Spleen (tissue), 11 donors: ENCODE data around the gene SMG6. TPM values are rescaled to one million over a fixed set of nuclear protein-coding genes. Genes with fewer than 3 reads are reported as not detected.

Experiments
- DNase-seq: peaks from one replicate; pipeline ENCODE4 v3.0.0-alpha.2; 2020
- H3K27ac ChIP-seq, 8 donors: fragments of 200-600 bp; sonication (generic) in 7 of 8; 1 replicate in 4 of 8; 2 replicates in 4 of 8; pipeline versions ENCODE4 v1.5.0 to v1.8.0; 2016 to 2021; ENCODE audit warnings: inconsistent platforms in 4 of 8, mild to moderate bottlenecking in 4 of 8, moderate library complexity in 1 of 8
- H3K27me3 ChIP-seq, 7 donors: fragments of 200-600 bp; sonication (generic) in 6 of 7; replicated peaks in 1 of 7; 1 replicate in 4 of 7; 2 replicates in 3 of 7; pipeline versions ENCODE4 v1.5.0 to v1.8.0; 2016 to 2021; ENCODE audit warnings: inconsistent platforms in 3 of 7, mild to moderate bottlenecking in 1 of 7
- H3K36me3 ChIP-seq, 6 donors: fragments of 200-600 bp; sonication (generic) in 5 of 6; 1 replicate in 4 of 6; 2 replicates in 2 of 6; pipeline versions ENCODE4 v1.5.0 to v1.8.0; 2016 to 2021; ENCODE audit warnings: inconsistent platforms in 2 of 6
- H3K4me1 ChIP-seq, 6 donors: fragments of 200-600 bp; sonication (generic) in 5 of 6; 1 replicate in 3 of 6; 2 replicates in 3 of 6; pipeline versions ENCODE4 v1.5.0 to v1.8.0; 2016 to 2021; ENCODE audit warnings: inconsistent platforms in 3 of 6
- H3K4me3 ChIP-seq, 8 donors: fragments of 200-600 bp; sonication (generic) in 7 of 8; 1 replicate in 4 of 8; 2 replicates in 4 of 8; pipeline versions ENCODE4 v1.5.0 to v1.8.0; 2016 to 2021; ENCODE audit warnings: inconsistent platforms in 4 of 8, mild to moderate bottlenecking in 4 of 8, moderate library complexity in 2 of 8
- H3K9me3 ChIP-seq, 8 donors: fragments of 200-600 bp; sonication (generic) in 7 of 8; 1 replicate in 4 of 8; 2 replicates in 4 of 8; pipeline versions ENCODE4 v1.5.0 to v1.8.0; 2016 to 2021; ENCODE audit warnings: inconsistent platforms in 4 of 8
- CTCF ChIP-seq, 11 experiments: fragments of 200-600 bp in 7 of 11; fragments of 450-650 bp in 4 of 11; sonication (generic) in 4 of 11; IDR thresholded peaks in 8 of 11; conservative IDR thresholded peaks in 3 of 11; 1 replicate in 7 of 11; 2 replicates in 4 of 11; pipeline versions ENCODE4 v1.4.0 to v1.8.0; 2016 to 2021; ENCODE audit warnings: antibody characterized with exemption in 11 of 11, inconsistent platforms in 4 of 11, mild to moderate bottlenecking in 1 of 11
- POLR2A ChIP-seq, 3 donors: fragments of 450-650 bp; IDR thresholded peaks; one replicate each; pipeline ENCODE4 v1.5.1; 2017; ENCODE audit warnings: antibody characterized with exemption in 3 of 3, mild to moderate bottlenecking in 1 of 3
- POLR2AphosphoS5 ChIP-seq, 3 donors: sonication (generic); formaldehyde crosslinking; IDR thresholded peaks; one replicate each; pipeline ENCODE4 v1.5.1; 2017; ENCODE audit warnings: antibody characterized with exemption in 3 of 3
- WGBS, 5 donors: extraction: QIAGEN DNeasy Blood & Tissue Kit in 3 of 5; methylation state at CpG; one replicate each; pipeline versions ENCODE4 v1.1.5 to v1.1.7; 2013 to 2018; 5-methylcytosine and 5-hydroxymethylcytosine counted together
- intact Hi-C: fragments of 100-400 bp; cut with DNase I; formaldehyde crosslinking; loops from one replicate; pipeline ENCODE4 v1.15.0; 2023; ENCODE audit warnings: low total_unique reads
- polyA plus RNA-seq, 3 donors: library from polyadenylated mRNA; stranded (reverse); fragments of 200-250 nt; gene quantifications; one replicate each; pipeline ENCODE4 v1.2.1, GENCODE V29; 2013
- total RNA-seq, 7 donors: library from RNA; depleted of rRNA in 3 of 7; stranded (reverse); fragments of >200 nt in 3 of 7; fragmentation: NEBNext Ultra II Directional in 4 of 7; extraction: Animal tissue kit (Norgen Biotek cat#: 25700) in 4 of 7; gene quantifications; one replicate each; pipeline versions ENCODE4 v1.1.0 to v1.2.1, GENCODE V29; 2016 to 2021
- donor health status: healthy with polysubstance abuse.
- donor health status: DM: no; HTN: no; CAD: no; lungs with moderate emphysema.
- donor health status: DM: no; HTN: no; CAD: no.
- donor health status: Bipolar disorder and iron deficiency.
- donor health status: healthy.
- donor health status: DM: no; HTN: no; CAD: no.
- donor health status: DM: yes; HTN: yes; CAD: no.

The SMG6 gene
- total and polyA plus RNA-seq, 10 donors, result 9.7 to 44.2 (median 28.0) TPM

DNA sequence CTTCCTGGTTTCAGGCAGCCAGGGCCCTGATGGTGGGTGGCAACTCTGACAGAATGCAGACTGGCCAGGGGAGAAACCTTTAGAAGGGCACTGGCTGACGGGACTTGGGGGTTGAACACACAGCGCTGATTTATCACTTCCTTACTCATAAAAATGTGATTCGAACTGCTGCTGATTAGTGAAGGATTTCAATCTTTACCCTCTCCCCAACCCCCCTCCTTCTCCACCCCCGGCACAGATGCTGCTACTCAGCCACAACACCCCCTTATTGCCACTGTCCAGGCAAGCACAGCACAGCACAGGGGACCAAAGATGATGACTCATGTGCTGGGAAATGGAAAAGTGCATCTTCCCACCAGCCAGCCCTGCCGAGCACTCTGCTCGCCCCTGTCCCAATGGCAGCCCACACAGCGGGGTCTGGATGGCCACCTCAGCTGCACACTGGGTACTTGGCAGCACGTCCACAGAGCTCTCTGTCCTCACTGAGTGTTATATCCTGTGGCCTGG, 70.1 kb downstream of the SMG6 start:
- H3K27me3 ChIP-seq, result no peaks in the 10 kb centered on the region
- TF ChIP-seq POLR2A (IDR thresholded peaks at IDR 0.05) (no peak), POLR2AphosphoS5 (IDR thresholded peaks at IDR 0.05) (peak in 1 of 3 donors; percentile 41), CTCF (IDR thresholded peaks at IDR 0.05 in 8 of 11, conservative IDR thresholded peaks at IDR 0.05 in 3 of 11) (no peak)
- DNase-seq, result no peak
- H3K4me3 ChIP-seq, result no peak overlapping the region
- intact Hi-C loops, result loop anchor here (10.0 kb wide), 1 partner anchor 59 kb away; no protein-coding TSS in a partner anchor
- no peaks in the 10 kb centered on the region for H3K9me3 ChIP-seq
- 76 to 83% (median 79%) methylated on average over 8 of the region's 8 CpGs for WGBS, 5 donors
- peak overlapping the region in 5 of 8 donors; percentile 25 to 58 (median 53) for H3K27ac ChIP-seq
- peaks cover 4 to 61% (median 24%) of the 10 kb centered on the region in 6 donors for H3K4me1 ChIP-seq
- H3K36me3 ChIP-seq, result peaks cover 0 to 71% (median 4%) of the 10 kb centered on the region in 6 donors

GRCh38 chr17:2232244-2232638, 71.3 kb downstream of the SMG6 start:
- no peak for DNase-seq
- H3K27ac ChIP-seq, result peak overlapping the region in 6 of 8 donors; percentile 1 to 58 (median 31)

GRCh38 chr17:2230877-2231276, 72.7 kb downstream of the SMG6 start:
- no peaks in the 10 kb centered on the region for H3K27me3 ChIP-seq
- no peaks in the 10 kb centered on the region for H3K9me3 ChIP-seq
- no peak for DNase-seq
- H3K4me3 ChIP-seq, result no peak overlapping the region
- peak overlapping the region in 6 of 8 donors; percentile 10 to 58 (median 37) for H3K27ac ChIP-seq
- intact Hi-C loops, result loop anchor here (10.0 kb wide), 1 partner anchor 56 kb away; no protein-coding TSS in a partner anchor
- peaks cover 0 to 42% (median 11%) of the 10 kb centered on the region in 6 donors for H3K4me1 ChIP-seq
- peaks cover 0 to 76% (median 2%) of the 10 kb centered on the region in 6 donors for H3K36me3 ChIP-seq
- TF ChIP-seq CTCF (IDR thresholded peaks at IDR 0.05 in 8 of 11, conservative IDR thresholded peaks at IDR 0.05 in 3 of 11) (no peak), POLR2AphosphoS5 (IDR thresholded peaks at IDR 0.05) (no peak), POLR2A (IDR thresholded peaks at IDR 0.05) (no peak)
- WGBS, 5 donors, result 69 to 79% (median 75%) methylated on average over 6 of the region's 6 CpGs

More at GRCh38 chr17:2232244-2232638, 71.3 kb downstream of the SMG6 start:
- intact Hi-C loops, result loop anchor here (10.0 kb wide), 1 partner anchor 57 kb away; no protein-coding TSS in a partner anchor
- TF ChIP-seq POLR2A (IDR thresholded peaks at IDR 0.05), result no peak
- no peak for TF ChIP-seq CTCF (IDR thresholded peaks at IDR 0.05 in 8 of 11, conservative IDR thresholded peaks at IDR 0.05 in 3 of 11)
- no peak for TF ChIP-seq POLR2AphosphoS5 (IDR thresholded peaks at IDR 0.05)
- no peaks in the 10 kb centered on the region for H3K27me3 ChIP-seq
- no peaks in the 10 kb centered on the region for H3K9me3 ChIP-seq
- WGBS, 5 donors, result 67 to 92% (median 78%) methylated on average over 9 of the region's 9 CpGs
- H3K4me3 ChIP-seq, result no peak overlapping the region
- H3K4me1 ChIP-seq, result peaks cover 0 to 48% (median 14%) of the 10 kb centered on the region in 6 donors
- H3K36me3 ChIP-seq, result peaks cover 0 to 74% (median 4%) of the 10 kb centered on the region in 6 donors

GRCh38 chr17:2227025-2227699, 76.4 kb downstream of the SMG6 start:
- WGBS, 5 donors, result 90 to 95% (median 94%) methylated on average over 6 of the region's 6 CpGs
- no peaks in the 10 kb centered on the region for H3K9me3 ChIP-seq
- H3K4me3 ChIP-seq, result no peak overlapping the region
- DNase-seq, result no peak
- H3K36me3 ChIP-seq, result peaks cover 0 to 43% (median 0%) of the 10 kb centered on the region in 6 donors
- TF ChIP-seq CTCF (IDR thresholded peaks at IDR 0.05 in 8 of 11, conservative IDR thresholded peaks at IDR 0.05 in 3 of 11) (no peak), POLR2A (IDR thresholded peaks at IDR 0.05) (no peak), POLR2AphosphoS5 (IDR thresholded peaks at IDR 0.05) (no peak)
- no peak overlapping the region for H3K27ac ChIP-seq
- no peaks in the 10 kb centered on the region for H3K27me3 ChIP-seq
- intact Hi-C loops, result no loop called here
- H3K4me1 ChIP-seq, result peaks cover 0 to 46% (median 19%) of the 10 kb centered on the region in 6 donors
